ENCODE data around the gene KRTAP10-11.

DNA sequence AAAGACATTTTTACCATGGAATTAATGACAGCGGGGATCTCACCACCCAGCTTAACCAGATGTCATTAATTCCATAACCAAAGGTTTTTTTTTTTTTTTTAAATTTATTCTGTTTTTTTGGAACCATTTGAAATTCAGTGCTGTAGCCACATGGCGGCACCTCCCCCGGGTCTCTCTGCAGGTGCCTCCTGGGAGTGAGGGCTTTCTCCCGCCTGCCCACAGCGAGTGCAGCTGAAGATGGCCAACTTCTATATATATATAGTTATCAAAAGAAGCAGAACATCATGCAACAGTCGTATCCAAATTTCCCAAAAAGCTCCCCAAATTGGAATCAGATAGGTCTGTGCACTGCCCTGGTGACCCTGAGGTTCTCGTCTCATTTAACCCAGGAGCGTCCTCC is 30.7 kb upstream of the KRTAP10-11 start:
- TF ChIP-seq GATA2 (IDR thresholded peaks at IDR 0.05; ENCODE audit: low read depth, low read length) (no peak), GATA3 (IDR thresholded peaks at IDR 0.05; ENCODE audit: low read depth, low read length) (no peak)

Data from SH-SY5Y (cell line).